ENCODE data around the gene PLOD3. TPM values are rescaled to one million over a fixed set of nuclear protein-coding genes. Genes with fewer than 3 reads are reported as not detected.

The PLOD3 gene
- total RNA-seq, 1 experiment from 2014 or later = 134 TPM

GRCh38 chr7:101232141-101232850 is 14.9 kb upstream of the PLOD3 start:
- Mint-ChIP-seq H3K4me1 (ENCODE audit: insufficient read depth, unreplicated experiment) (peaks cover 5% of the 10 kb centered on the region), H3K27me3 (ENCODE audit: insufficient read depth, unreplicated experiment) (no peaks in the 10 kb centered on the region), H3K4me3 (ENCODE audit: unreplicated experiment) (peak overlapping the region; percentile 65), H3K27ac (ENCODE audit: low read depth, unreplicated experiment) (no peak overlapping the region), H3K9me3 (ENCODE audit: unreplicated experiment) (no peaks in the 10 kb centered on the region), H3K36me3 (ENCODE audit: insufficient read depth, unreplicated experiment) (peaks cover 32% of the 10 kb centered on the region)
- intact Hi-C loops (cut with micrococcal nuclease) = no loop called here
- DNase-seq (ENCODE audit: unreplicated experiment) = peak; percentile 67
- CTCF ChIA-PET = interaction anchor here (1.1 kb wide), 1 partner anchor 11 kb away, joined by 3 read pairs; no protein-coding TSS in a partner anchor
- BruUV-seq (replicated peaks) = no TSS peak
- no peak for TF ChIP-seq CTCF (IDR thresholded peaks at IDR 0.05; ENCODE audit: unreplicated experiment)
- POLR2A ChIA-PET = interaction anchor here (0.9 to 6.9 kb wide), 3 partner anchors 12 to 50 kb away, joined by 3 to 43 read pairs (median 17); partner anchors contain the start of genes FIS1 and ZNHIT1

- ChIA-PET POLR2A (interaction anchor here (2.6 to 6.9 kb wide), 2 partner anchors 13 kb away, joined by 17 to 43 read pairs; partner anchors contain the start of genes FIS1 and ZNHIT1), CTCF (interaction anchor here (0.6 to 1.1 kb wide), 3 partner anchors 12 to 119 kb away, joined by 3 to 4 read pairs (median 3); no protein-coding TSS in a partner anchor)
- no TSS peak for BruUV-seq (replicated peaks)
- intact Hi-C loops (cut with micrococcal nuclease) = no loop called here
- Mint-ChIP-seq H3K4me3 (ENCODE audit: unreplicated experiment) (peak overlapping the region; percentile 65), H3K9me3 (ENCODE audit: unreplicated experiment) (no peaks in the 10 kb centered on the region), H3K27me3 (ENCODE audit: insufficient read depth, unreplicated experiment) (no peaks in the 10 kb centered on the region), H3K36me3 (ENCODE audit: insufficient read depth, unreplicated experiment) (peaks cover 38% of the 10 kb centered on the region), H3K27ac (ENCODE audit: low read depth, unreplicated experiment) (no peak overlapping the region), H3K4me1 (ENCODE audit: insufficient read depth, unreplicated experiment) (peaks cover 5% of the 10 kb centered on the region)
- DNase-seq (ENCODE audit: unreplicated experiment) = no peak
- TF ChIP-seq CTCF (IDR thresholded peaks at IDR 0.05; ENCODE audit: unreplicated experiment) = no peak
Measured at GRCh38 chr7:101231644-101232043, 14.3 kb upstream of the PLOD3 start.

GRCh38 chr7:101226721-101227120 is 9.3 kb upstream of the PLOD3 start:
- no peak for DNase-seq (ENCODE audit: unreplicated experiment)
- Mint-ChIP-seq H3K27ac (ENCODE audit: low read depth, unreplicated experiment) (no peak overlapping the region), H3K4me1 (ENCODE audit: insufficient read depth, unreplicated experiment) (peaks cover 6% of the 10 kb centered on the region), H3K27me3 (ENCODE audit: insufficient read depth, unreplicated experiment) (no peaks in the 10 kb centered on the region), H3K9me3 (ENCODE audit: unreplicated experiment) (no peaks in the 10 kb centered on the region), H3K4me3 (ENCODE audit: unreplicated experiment) (no peak overlapping the region), H3K36me3 (ENCODE audit: insufficient read depth, unreplicated experiment) (peaks cover 83% of the 10 kb centered on the region)
- BruUV-seq (replicated peaks) = no TSS peak
- TF ChIP-seq CTCF (IDR thresholded peaks at IDR 0.05; ENCODE audit: unreplicated experiment) = no peak
- ChIA-PET POLR2A (interaction anchor here (1.1 kb wide), 1 partner anchor 8 kb away, joined by 5 read pairs; the partner anchor contains the start of gene ZNHIT1), CTCF (interaction anchor here (0.6 to 2.5 kb wide), 3 partner anchors 17 to 110 kb away, joined by 3 to 12 read pairs (median 5); no protein-coding TSS in a partner anchor)
- intact Hi-C loops (cut with micrococcal nuclease) = no loop called here

- H3K27ac Mint-ChIP-seq (ENCODE audit: low read depth, unreplicated experiment) = no peak overlapping the region
- TF ChIP-seq CTCF (IDR thresholded peaks at IDR 0.05; ENCODE audit: unreplicated experiment) = no peak
- BruUV-seq (replicated peaks) = no TSS peak
- H3K9me3 Mint-ChIP-seq (ENCODE audit: unreplicated experiment) = no peaks in the 10 kb centered on the region
- CTCF ChIA-PET = interaction anchor here (0.7 to 2.5 kb wide), 3 partner anchors 18 to 41 kb away, joined by 3 to 12 read pairs (median 4); no protein-coding TSS in a partner anchor
- no peak for DNase-seq (ENCODE audit: unreplicated experiment)
- no peaks in the 10 kb centered on the region for H3K27me3 Mint-ChIP-seq (ENCODE audit: insufficient read depth, unreplicated experiment)
- peaks cover 9% of the 10 kb centered on the region for H3K4me1 Mint-ChIP-seq (ENCODE audit: insufficient read depth, unreplicated experiment)
- H3K4me3 Mint-ChIP-seq (ENCODE audit: unreplicated experiment) = no peak overlapping the region
- peaks cover 90% of the 10 kb centered on the region for H3K36me3 Mint-ChIP-seq (ENCODE audit: insufficient read depth, unreplicated experiment)
- intact Hi-C loops (cut with micrococcal nuclease) = no loop called here
- POLR2A ChIA-PET = interaction anchor here (0.5 to 1.0 kb wide), 3 partner anchors 9 to 57 kb away, joined by 3 read pairs; no protein-coding TSS in a partner anchor
Measured at GRCh38 chr7:101225650-101226049, 8.3 kb upstream of the PLOD3 start.
